ENCODE results near the gene CLDN10. TPM values are rescaled to one million over a fixed set of nuclear protein-coding genes. Genes with fewer than 3 reads are reported as not detected.

Gene CLDN10, protein sequence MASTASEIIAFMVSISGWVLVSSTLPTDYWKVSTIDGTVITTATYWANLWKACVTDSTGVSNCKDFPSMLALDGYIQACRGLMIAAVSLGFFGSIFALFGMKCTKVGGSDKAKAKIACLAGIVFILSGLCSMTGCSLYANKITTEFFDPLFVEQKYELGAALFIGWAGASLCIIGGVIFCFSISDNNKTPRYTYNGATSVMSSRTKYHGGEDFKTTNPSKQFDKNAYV
- total RNA-seq (2021) (not detected in 2 replicates), Bru-seq, nascent RNA (percentile 1 among the genes with signal in this experiment), BruChase-seq, experiment 1, labeled RNA remaining after a 2-hour chase (not detected), BruChase-seq, experiment 2, labeled RNA remaining after a 6-hour chase (not detected)
- long read RNA-seq = 0 reads

DNA sequence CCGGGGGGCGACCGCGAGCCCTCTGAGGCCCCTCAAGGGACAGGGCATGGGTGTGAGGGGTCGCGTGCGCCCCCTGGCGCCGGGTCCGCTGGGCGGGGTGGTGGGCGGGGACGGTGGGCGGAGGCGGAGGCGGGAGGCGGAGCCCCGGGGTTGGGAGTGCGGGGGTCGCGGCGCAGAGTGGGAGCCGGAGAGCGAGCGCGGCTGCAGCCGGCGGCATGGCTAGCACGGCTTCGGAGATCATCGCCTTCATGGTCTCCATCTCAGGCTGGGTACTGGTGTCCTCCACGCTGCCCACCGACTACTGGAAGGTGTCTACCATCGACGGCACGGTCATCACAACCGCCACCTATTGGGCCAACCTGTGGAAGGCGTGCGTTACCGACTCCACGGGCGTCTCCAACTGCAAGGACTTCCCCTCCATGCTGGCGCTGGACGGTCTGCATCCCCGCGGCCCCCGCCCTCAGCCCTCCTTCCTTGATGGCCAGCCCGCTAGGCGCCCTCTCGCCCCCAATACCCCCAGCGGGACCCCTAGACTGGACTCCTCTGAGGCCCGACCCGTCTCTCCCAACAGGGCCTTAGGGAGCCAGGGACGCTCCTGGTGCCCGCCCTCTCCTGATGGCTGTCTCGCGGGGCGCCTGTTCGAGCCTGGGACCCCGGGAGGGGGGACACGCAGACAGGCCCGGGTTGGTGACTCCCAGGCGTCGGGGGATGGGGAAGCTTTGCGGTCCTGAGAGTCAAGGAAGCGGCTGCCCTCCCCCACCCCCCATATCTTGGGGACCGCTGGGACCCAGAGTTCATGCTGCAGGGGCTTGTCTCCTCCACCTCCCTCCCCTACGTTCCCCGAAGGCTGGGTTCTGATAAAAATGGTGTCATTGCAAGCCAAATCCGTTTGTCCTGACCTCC is at the start of gene CLDN10:
TSS of gene CLDN10 (plus strand) at position 182 of the 903 bp plus-strand sequence. CDS start at position 216, 34 bp downstream.
- intact Hi-C loops (cut with micrococcal nuclease; ENCODE audit: unreplicated experiment) = no loop called here
- H3K27ac ChIP-seq = no peak within 1 kb of the TSS
- no peaks in the 10 kb centered on the region for H3K36me3 ChIP-seq (ENCODE audit: low read depth)
- H3K4me1 ChIP-seq (replicated peaks; ENCODE audit: insufficient read depth) = no peaks in the 10 kb centered on the region; the same call in 1 of the 2 replicates
- DNase-seq = no peak
- TF ChIP-seq, protein P1, sequence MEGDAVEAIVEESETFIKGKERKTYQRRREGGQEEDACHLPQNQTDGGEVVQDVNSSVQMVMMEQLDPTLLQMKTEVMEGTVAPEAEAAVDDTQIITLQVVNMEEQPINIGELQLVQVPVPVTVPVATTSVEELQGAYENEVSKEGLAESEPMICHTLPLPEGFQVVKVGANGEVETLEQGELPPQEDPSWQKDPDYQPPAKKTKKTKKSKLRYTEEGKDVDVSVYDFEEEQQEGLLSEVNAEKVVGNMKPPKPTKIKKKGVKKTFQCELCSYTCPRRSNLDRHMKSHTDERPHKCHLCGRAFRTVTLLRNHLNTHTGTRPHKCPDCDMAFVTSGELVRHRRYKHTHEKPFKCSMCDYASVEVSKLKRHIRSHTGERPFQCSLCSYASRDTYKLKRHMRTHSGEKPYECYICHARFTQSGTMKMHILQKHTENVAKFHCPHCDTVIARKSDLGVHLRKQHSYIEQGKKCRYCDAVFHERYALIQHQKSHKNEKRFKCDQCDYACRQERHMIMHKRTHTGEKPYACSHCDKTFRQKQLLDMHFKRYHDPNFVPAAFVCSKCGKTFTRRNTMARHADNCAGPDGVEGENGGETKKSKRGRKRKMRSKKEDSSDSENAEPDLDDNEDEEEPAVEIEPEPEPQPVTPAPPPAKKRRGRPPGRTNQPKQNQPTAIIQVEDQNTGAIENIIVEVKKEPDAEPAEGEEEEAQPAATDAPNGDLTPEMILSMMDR (conservative IDR thresholded peaks at IDR 0.05) = no peak
- TF ChIP-seq EZH2 (IDR thresholded peaks at IDR 0.05; ENCODE audit: low read depth) = no peak
- no peaks in the 10 kb centered on the region for H3F3A ChIP-seq (ENCODE audit: insufficient read depth, low read depth)
- H3K4me2 ChIP-seq = no peak within 1 kb of the TSS
- H3K27me3 ChIP-seq (ENCODE audit: insufficient read depth, low read depth) = no peaks in the 10 kb centered on the region
- POLR2A ChIA-PET (ENCODE audit: unreplicated experiment) = no interaction called here
- H3K9me3 ChIP-seq (ENCODE audit: insufficient read depth, low read depth) = no peaks in the 10 kb centered on the region
- H4K20me1 ChIP-seq (ENCODE audit: insufficient read depth) = no peaks in the 10 kb centered on the region
- no peaks in the 10 kb centered on the region for H3K9me2 ChIP-seq (ENCODE audit: insufficient read depth)
- H3K79me2 ChIP-seq (ENCODE audit: low read depth) = no peaks in the 10 kb centered on the region
- H2AFZ ChIP-seq = no peak within 1 kb of the TSS
- CTCF ChIA-PET = no interaction called here
- no TSS peak for BruUV-seq (replicated peaks)
- no peak within 1 kb of the TSS for H3K4me3 ChIP-seq

DNA sequence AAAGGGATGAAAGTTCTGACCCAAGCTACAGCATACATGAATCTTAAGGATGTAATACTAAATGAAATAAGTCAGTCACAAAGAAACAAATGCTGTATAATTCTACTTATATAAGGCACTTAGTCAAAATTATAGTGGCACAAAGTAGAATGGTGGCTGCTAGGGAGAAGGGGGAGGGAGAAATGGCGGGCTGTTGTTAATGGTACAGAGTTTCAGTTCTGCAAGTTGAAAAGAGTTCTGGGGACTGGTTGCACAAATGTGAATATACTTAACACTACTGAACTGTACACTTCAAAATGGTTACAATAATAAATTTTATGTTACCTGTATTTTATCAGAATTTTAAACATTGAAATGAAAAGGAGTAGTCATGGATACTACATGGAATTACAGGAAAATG is 48.9 kb upstream of the CLDN10 start:
- ChIA-PET CTCF (no interaction called here), POLR2A (ENCODE audit: unreplicated experiment) (no interaction called here)
- Histone ChIP-seq H3K4me1 (replicated peaks; ENCODE audit: insufficient read depth) (peaks cover 19% of the 10 kb centered on the region), H3K36me3 (ENCODE audit: low read depth) (no peaks in the 10 kb centered on the region), H2AFZ (no peak overlapping the region), H3K9me3 (ENCODE audit: insufficient read depth, low read depth) (0 out of 2 replicates have a peak, but pooled peaks cover 6% of the 10 kb centered on the region), H3K4me2 (no peak overlapping the region), H3F3A (ENCODE audit: insufficient read depth, low read depth) (no peaks in the 10 kb centered on the region), H3K79me2 (ENCODE audit: low read depth) (no peaks in the 10 kb centered on the region), H4K20me1 (ENCODE audit: insufficient read depth) (no peaks in the 10 kb centered on the region), H3K4me3 (no peak overlapping the region), H3K9me2 (ENCODE audit: insufficient read depth) (no peaks in the 10 kb centered on the region), H3K27ac (no peak overlapping the region), H3K27me3 (ENCODE audit: insufficient read depth, low read depth) (no peaks in the 10 kb centered on the region)
- TF ChIP-seq, protein P1 (conservative IDR thresholded peaks at IDR 0.05) = no peak
- TF ChIP-seq EZH2 (IDR thresholded peaks at IDR 0.05; ENCODE audit: low read depth) = no peak
- no TSS peak for BruUV-seq (replicated peaks)
- DNase-seq = no peak
- intact Hi-C loops (cut with micrococcal nuclease; ENCODE audit: unreplicated experiment) = no loop called here

DNA sequence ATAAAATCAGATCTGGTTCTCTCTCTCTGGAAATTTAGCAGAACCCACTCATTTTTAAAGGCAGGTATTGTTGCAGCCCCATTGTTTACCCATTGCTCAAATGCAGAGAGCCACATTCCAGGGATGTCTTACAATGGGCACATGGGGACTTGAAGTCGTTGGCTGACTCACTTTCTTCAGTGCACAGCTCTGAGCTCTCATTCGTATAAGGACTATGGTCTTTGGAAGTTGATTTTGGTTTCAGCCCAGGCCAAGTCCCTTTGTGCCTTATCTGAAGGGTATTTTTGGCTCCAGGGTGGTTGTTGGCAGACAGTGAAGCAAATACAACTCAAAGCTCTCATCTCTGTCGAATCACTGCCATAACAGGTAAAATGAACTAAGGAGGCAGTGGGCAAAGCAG is 47.3 kb upstream of the CLDN10 start:
- H2AFZ ChIP-seq = peak overlapping the region; percentile 26; the same call in 1 of the 2 replicates
- POLR2A ChIA-PET (ENCODE audit: unreplicated experiment) = no interaction called here
- H3F3A ChIP-seq (ENCODE audit: insufficient read depth, low read depth) = 0 out of 2 replicates have a peak, but pooled peaks cover 3% of the 10 kb centered on the region
- DNase-seq = peak in 1 of 2 experiments; percentile 80
- CTCF ChIA-PET = no interaction called here
- BruUV-seq (replicated peaks) = no TSS peak
- H3K4me1 ChIP-seq (replicated peaks; ENCODE audit: insufficient read depth) = peaks cover 25% of the 10 kb centered on the region
- no peak overlapping the region for H3K4me2 ChIP-seq
- no peaks in the 10 kb centered on the region for H3K79me2 ChIP-seq (ENCODE audit: low read depth)
- H4K20me1 ChIP-seq (ENCODE audit: insufficient read depth) = no peaks in the 10 kb centered on the region
- no peaks in the 10 kb centered on the region for H3K9me2 ChIP-seq (ENCODE audit: insufficient read depth)
- no peak overlapping the region for H3K27ac ChIP-seq
- 0 out of 2 replicates have a peak, but pooled peaks cover 6% of the 10 kb centered on the region for H3K9me3 ChIP-seq (ENCODE audit: insufficient read depth, low read depth)
- H3K4me3 ChIP-seq = no peak overlapping the region
- intact Hi-C loops (cut with micrococcal nuclease; ENCODE audit: unreplicated experiment) = no loop called here
- no peaks in the 10 kb centered on the region for H3K27me3 ChIP-seq (ENCODE audit: insufficient read depth, low read depth)
- TF ChIP-seq, protein P1 (conservative IDR thresholded peaks at IDR 0.05) = no peak
- TF ChIP-seq EZH2 (IDR thresholded peaks at IDR 0.05; ENCODE audit: low read depth) = no peak
- H3K36me3 ChIP-seq (ENCODE audit: low read depth) = no peaks in the 10 kb centered on the region
